Measurements from ENCODE around the gene EXOC4. TPM values are rescaled to one million over a fixed set of nuclear protein-coding genes. Genes with fewer than 3 reads are reported as not detected.

EXOC4 gene
- total RNA-seq, 2 donors from 2014 or later: 62.0 to 146 TPM

DNA sequence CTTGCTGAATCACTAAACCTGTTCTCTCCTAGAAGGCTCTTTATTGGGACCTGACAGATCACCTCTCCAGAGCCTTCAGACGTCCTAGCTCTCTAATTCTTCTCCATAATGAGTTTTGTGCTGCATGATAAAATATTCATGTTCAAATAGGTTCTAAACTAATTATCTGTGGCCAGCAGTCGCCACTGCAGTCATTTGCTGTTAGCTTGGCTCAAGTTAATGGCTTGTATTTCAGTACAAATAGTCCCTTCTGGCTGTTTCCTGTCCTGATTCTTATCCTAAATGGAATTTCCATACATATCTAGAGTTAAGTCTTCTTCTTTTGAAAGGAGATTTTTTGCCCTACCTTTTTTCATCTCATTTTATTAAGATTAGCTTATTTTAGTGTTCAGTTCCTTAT lies 303.2 kb downstream of the EXOC4 start:
- H3K9me3 ChIP-seq: no peaks in the 10 kb centered on the region
- H3K4me3 ChIP-seq: no peak overlapping the region
- no peaks in the 10 kb centered on the region for H3K27me3 ChIP-seq
- ATAC-seq: no peak
- no peak overlapping the region for H3K27ac ChIP-seq
- H3K36me3 ChIP-seq (replicated peaks in 1 of 2; ENCODE audit: insufficient read depth in 1 of 2, low read depth in 2 of 2): no peaks in the 10 kb centered on the region
- TF ChIP-seq, protein P1, sequence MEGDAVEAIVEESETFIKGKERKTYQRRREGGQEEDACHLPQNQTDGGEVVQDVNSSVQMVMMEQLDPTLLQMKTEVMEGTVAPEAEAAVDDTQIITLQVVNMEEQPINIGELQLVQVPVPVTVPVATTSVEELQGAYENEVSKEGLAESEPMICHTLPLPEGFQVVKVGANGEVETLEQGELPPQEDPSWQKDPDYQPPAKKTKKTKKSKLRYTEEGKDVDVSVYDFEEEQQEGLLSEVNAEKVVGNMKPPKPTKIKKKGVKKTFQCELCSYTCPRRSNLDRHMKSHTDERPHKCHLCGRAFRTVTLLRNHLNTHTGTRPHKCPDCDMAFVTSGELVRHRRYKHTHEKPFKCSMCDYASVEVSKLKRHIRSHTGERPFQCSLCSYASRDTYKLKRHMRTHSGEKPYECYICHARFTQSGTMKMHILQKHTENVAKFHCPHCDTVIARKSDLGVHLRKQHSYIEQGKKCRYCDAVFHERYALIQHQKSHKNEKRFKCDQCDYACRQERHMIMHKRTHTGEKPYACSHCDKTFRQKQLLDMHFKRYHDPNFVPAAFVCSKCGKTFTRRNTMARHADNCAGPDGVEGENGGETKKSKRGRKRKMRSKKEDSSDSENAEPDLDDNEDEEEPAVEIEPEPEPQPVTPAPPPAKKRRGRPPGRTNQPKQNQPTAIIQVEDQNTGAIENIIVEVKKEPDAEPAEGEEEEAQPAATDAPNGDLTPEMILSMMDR (IDR thresholded peaks at IDR 0.05): no peak
- TF ChIP-seq POLR2A (IDR thresholded peaks at IDR 0.05): no peak
- no peak for DNase-seq
- 35 to 42% methylated on average over 2 of the region's 2 CpGs for WGBS, 2 donors
- intact Hi-C loops (cut with DNase I): no loop called here
- H3K4me1 ChIP-seq: no peaks in the 10 kb centered on the region

DNA sequence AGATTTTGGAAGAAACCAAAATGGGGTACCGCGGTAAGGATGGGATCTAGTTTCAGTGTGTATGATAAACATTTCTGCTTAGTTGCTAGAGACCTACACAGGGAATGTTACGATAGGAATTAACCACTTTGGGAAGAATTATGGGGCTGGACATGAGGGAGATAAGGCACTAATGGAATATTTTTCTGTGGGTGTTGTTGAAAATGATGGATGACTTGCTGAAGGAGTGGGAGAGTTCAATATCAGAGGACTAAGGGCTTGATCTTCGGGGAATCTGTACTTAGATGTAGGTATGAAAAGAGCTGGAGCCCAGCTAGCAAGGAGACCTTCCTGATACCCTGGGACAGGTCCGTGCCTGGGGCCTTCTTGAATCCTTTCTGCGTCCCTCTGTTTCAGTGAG lies 303.7 kb downstream of the EXOC4 start:
- Histone ChIP-seq H3K27ac (no peak overlapping the region), H3K4me3 (no peak overlapping the region), H3K36me3 (replicated peaks in 1 of 2; ENCODE audit: insufficient read depth in 1 of 2, low read depth in 2 of 2) (no peaks in the 10 kb centered on the region), H3K27me3 (no peaks in the 10 kb centered on the region), H3K4me1 (no peaks in the 10 kb centered on the region), H3K9me3 (no peaks in the 10 kb centered on the region)
- no peak for DNase-seq
- TF ChIP-seq POLR2A (IDR thresholded peaks at IDR 0.05): no peak
- TF ChIP-seq, protein P1 (IDR thresholded peaks at IDR 0.05): no peak
- no peak for ATAC-seq
- intact Hi-C loops (cut with DNase I): no loop called here
- WGBS, 2 donors: 91 to 93% methylated on average over 6 of the region's 6 CpGs

DNA sequence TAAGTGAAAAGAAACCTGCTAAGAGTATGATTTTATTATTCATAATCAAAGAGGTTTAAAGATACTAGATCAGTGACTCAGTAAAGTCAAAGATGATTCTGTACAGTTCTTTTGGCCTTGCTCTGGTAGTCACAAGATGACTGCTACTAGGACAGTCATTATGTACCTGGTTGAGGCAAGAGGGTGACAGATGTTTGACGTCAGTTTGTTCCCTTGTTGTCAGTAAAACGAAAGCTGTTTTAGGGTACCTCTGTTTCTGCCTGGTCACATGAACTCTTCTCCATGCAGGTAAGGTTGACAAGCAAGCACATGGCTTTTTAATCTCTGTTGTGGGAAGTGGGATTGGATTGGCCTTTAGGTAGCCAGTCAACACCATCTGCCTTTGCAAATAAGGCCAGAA lies 308.0 kb downstream of the EXOC4 start:
- Histone ChIP-seq H3K4me1 (no peaks in the 10 kb centered on the region), H3K27me3 (no peaks in the 10 kb centered on the region), H3K36me3 (replicated peaks in 1 of 2; ENCODE audit: insufficient read depth in 1 of 2, low read depth in 2 of 2) (no peaks in the 10 kb centered on the region), H3K9me3 (no peaks in the 10 kb centered on the region), H3K27ac (no peak overlapping the region), H3K4me3 (no peak overlapping the region)
- intact Hi-C loops (cut with DNase I): no loop called here
- DNase-seq (no peak), ATAC-seq (no peak)
- TF ChIP-seq, protein P1 (IDR thresholded peaks at IDR 0.05): no peak
- no peak for TF ChIP-seq POLR2A (IDR thresholded peaks at IDR 0.05)
- 97 to 100% methylated on average over 2 of the region's 2 CpGs for WGBS, 2 donors

DNA sequence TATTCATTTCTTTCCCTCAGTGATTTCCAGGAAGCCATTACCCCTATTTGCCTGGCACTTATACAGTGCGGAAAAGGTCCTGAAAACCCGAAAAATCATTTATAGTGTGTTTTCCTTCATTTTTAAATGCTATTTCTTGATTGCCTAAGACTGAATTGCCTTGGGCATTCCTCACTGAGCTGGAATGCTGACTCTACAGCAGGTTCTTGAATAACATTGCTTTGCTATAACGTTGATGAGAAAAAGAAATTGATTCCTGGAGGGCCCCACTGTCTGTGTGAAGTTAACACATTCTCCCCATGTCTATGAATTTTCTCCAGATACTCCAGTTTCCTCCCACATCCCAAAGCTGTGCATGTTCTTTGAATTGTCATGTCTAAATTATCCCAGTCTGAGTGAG lies 308.5 kb downstream of the EXOC4 start:
- Histone ChIP-seq H3K36me3 (replicated peaks in 1 of 2; ENCODE audit: insufficient read depth in 1 of 2, low read depth in 2 of 2) (no peaks in the 10 kb centered on the region), H3K27ac (no peak overlapping the region), H3K4me1 (no peaks in the 10 kb centered on the region), H3K9me3 (no peaks in the 10 kb centered on the region), H3K27me3 (no peaks in the 10 kb centered on the region), H3K4me3 (no peak overlapping the region)
- no peak for DNase-seq
- no peak for TF ChIP-seq POLR2A (IDR thresholded peaks at IDR 0.05)
- TF ChIP-seq, protein P1 (IDR thresholded peaks at IDR 0.05): no peak
- no peak for ATAC-seq
- intact Hi-C loops (cut with DNase I): no loop called here
- WGBS, 2 donors: 93 to 94% methylated on average over 3 of the region's 3 CpGs

DNA sequence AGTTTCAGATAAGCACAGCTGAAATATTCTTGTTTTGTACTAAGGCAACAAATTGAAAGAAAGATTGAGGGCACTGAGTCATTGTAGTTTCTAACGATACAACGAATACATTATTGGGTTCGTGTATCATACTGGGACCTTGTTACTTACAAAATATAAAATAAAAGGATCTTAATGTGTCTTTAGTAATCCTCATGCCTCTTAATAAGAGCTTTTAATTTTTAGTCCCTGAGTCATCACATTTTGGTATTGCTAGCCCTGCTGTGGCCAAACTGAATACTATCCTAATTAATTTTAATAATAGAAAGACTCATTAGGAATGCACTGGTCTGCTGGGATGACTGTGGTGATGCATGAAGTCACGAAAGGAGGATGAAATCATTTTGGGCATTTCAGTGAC lies 309.7 kb downstream of the EXOC4 start:
- Histone ChIP-seq H3K9me3 (no peaks in the 10 kb centered on the region), H3K36me3 (replicated peaks in 1 of 2; ENCODE audit: insufficient read depth in 1 of 2, low read depth in 2 of 2) (no peaks in the 10 kb centered on the region), H3K27me3 (no peaks in the 10 kb centered on the region), H3K4me1 (no peaks in the 10 kb centered on the region), H3K4me3 (no peak overlapping the region), H3K27ac (no peak overlapping the region)
- intact Hi-C loops (cut with DNase I): no loop called here
- ATAC-seq (no peak), DNase-seq (no peak)
- TF ChIP-seq, protein P1 (IDR thresholded peaks at IDR 0.05): no peak
- TF ChIP-seq POLR2A (IDR thresholded peaks at IDR 0.05): no peak
- 73 to 78% methylated on average over 4 of the region's 4 CpGs for WGBS, 2 donors
